Stimulated activated CD4-positive, alpha-beta T cell treated with anti-CD3 and anti-CD28 coated beads, Interleukin-12 subunit alpha, Interleukin-12 subunit beta, amount 100 ng/mL, for 24 hours (primary cell): ENCODE measurements around the gene KERA.

ENCODE experiments used
- DNase-seq, 2 experiments: peaks; one replicate each; pipeline ENCODE4 v3.0.0-alpha.2; 2020; ENCODE audit warnings: low read depth in 2 of 2

Gene KERA

DNA sequence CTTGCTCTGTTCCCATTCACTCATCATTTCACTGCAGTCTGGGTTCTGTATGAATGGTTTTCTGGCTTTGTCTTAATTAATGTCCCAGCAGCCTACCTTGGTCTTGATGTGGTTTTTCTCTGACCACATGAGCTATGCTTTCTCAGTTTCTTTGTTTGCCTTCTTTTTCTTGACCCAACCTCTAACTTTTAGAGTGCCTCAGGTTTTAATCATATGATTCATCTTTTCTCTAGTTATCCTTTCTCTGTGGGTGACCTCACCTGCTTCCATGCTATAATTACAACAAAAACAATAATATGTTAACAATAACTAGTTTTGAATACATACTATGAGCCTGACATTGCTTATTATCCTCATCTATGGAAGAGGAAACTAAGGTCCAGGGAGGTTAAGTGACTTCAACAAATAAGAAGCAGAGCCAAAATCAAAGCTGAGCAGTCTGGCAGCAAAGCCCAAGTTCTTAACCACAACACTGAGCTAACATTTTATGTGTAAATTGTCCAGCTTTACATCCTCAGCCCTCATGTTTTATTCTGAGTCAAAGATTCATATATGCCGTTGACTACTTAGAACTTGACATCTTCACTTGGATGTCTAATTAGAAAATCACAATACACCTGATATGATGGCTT lies 48.4 kb downstream of the KERA start:
- no peak for DNase-seq

GRCh38 chr12:91007531-91008290 lies 50.1 kb downstream of the KERA start:
- DNase-seq = no peak

DNA sequence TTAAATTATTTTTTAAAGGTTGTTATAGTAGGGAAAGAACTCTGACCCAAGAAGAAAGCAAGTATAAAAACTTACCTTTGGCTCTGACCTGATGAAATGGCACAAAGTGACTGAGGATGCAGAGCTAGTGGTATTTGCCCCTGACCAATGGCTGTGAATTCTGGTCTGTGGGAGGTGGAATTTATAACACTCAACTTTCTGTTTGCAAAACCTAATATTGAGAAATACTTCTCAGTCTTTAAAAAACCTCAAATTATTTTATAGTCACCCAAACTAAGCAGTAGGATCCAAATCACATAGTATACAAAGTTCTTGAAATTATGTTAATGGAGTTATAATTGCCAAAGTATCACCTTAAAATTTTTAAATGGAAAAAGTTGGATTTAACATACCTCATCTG lies 53.0 kb downstream of the KERA start, which contains the start of gene EPYC:
EPYC (minus strand) TSS at position 101 of the 400 bp plus-strand sequence. CDS start 2,407 bp downstream, outside the sequence.
- DNase-seq = no peak

DNA sequence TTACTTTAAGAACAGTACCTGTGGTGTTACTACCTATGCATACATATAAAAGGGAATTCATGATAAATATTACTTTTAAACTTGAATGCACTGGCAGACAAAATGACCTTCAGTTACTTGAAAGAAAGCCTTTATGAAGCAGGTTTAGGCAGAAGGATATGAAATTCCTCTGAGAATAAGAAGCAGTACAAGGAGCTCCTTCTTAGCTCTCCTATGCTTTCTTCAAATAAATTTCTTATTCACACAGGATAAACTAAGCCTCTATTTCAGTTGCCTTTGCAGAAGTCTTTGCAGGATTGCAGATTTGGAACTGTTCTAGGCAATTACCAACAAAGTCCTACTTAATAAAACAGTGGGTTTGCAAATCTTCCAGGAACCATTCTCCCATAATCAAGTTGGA lies 54.1 kb downstream of the KERA start:
- no peak for DNase-seq

GRCh38 chr12:91001306-91001705 lies 56.5 kb downstream of the KERA start:
- DNase-seq = no peak
